Measurements from ENCODE around the gene CDKN1B. TPM values are rescaled to one million over a fixed set of nuclear protein-coding genes. Genes with fewer than 3 reads are reported as not detected.

Gene CDKN1B
- total RNA-seq, 1 experiment from 2014 or later = 38.7 TPM

- no peak for DNase-seq (ENCODE audit: low spot score)
- BruUV-seq (replicated peaks) = no TSS peak
- H3K9me3 ChIP-seq (ENCODE audit: low read depth, low read length, poor library complexity, severe bottlenecking) = no peaks in the 10 kb centered on the region
- H3K4me1 ChIP-seq (ENCODE audit: insufficient read depth, low read length, poor library complexity, severe bottlenecking) = peaks cover 3% of the 10 kb centered on the region
- POLR2A ChIA-PET (ENCODE audit: low non-redundant PET) = no interaction called here
- CTCF ChIA-PET = no interaction called here
- H3K27me3 ChIP-seq (replicated peaks; ENCODE audit: insufficient read depth, low read depth, low read length, poor library complexity) = no peaks in the 10 kb centered on the region
- no peak for TF ChIP-seq EZH2 (IDR thresholded peaks at IDR 0.05; ENCODE audit: borderline replicate concordance, low read depth, low read length, poor library complexity, severe bottlenecking)
- TF ChIP-seq, protein P1, sequence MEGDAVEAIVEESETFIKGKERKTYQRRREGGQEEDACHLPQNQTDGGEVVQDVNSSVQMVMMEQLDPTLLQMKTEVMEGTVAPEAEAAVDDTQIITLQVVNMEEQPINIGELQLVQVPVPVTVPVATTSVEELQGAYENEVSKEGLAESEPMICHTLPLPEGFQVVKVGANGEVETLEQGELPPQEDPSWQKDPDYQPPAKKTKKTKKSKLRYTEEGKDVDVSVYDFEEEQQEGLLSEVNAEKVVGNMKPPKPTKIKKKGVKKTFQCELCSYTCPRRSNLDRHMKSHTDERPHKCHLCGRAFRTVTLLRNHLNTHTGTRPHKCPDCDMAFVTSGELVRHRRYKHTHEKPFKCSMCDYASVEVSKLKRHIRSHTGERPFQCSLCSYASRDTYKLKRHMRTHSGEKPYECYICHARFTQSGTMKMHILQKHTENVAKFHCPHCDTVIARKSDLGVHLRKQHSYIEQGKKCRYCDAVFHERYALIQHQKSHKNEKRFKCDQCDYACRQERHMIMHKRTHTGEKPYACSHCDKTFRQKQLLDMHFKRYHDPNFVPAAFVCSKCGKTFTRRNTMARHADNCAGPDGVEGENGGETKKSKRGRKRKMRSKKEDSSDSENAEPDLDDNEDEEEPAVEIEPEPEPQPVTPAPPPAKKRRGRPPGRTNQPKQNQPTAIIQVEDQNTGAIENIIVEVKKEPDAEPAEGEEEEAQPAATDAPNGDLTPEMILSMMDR (conservative IDR thresholded peaks at IDR 0.05; ENCODE audit: low read depth, low read length) = no peak
- intact Hi-C loops (cut with micrococcal nuclease; ENCODE audit: unreplicated experiment) = no loop called here
- no peak overlapping the region for H3K27ac ChIP-seq (ENCODE audit: low read depth, low read length, poor library complexity, severe bottlenecking)
- H3K4me3 ChIP-seq (ENCODE audit: low read depth, low read length, poor library complexity, severe bottlenecking) = no peak overlapping the region
- H3K36me3 ChIP-seq (ENCODE audit: insufficient read depth, low read length, poor library complexity, severe bottlenecking) = no peaks in the 10 kb centered on the region
Observed at GRCh38 chr12:12691549-12691948, 25.6 kb upstream of the CDKN1B start.

DNA sequence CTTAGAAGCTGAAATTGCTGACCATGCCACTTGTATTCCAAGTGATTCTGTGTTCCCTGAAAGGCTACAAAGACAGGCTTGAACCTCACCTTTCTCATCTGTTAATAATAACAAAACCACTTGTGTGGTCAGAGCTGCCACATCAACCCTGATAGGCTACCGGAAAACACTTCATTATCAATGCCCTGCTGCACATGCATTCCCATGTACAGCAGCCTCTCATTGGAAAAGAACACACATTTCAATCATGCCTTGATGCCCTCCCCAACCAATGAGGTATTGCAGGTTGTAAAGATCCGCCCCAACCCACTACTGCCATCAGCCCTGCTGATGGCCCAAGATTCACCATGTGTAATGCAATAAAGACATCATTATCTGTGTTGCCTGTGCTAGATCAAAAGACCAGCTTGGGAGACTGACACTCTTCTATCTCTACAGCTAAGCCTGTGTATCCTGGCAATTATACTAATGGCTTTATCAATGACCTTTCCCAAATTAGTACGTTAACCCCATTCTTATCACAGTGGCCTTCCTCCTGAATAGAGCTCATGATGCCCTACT lies 24.0 kb upstream of the CDKN1B start:
- DNase-seq (ENCODE audit: low spot score) = no peak
- H3K4me3 ChIP-seq (ENCODE audit: low read depth, low read length, poor library complexity, severe bottlenecking) = no peak overlapping the region
- H3K36me3 ChIP-seq (ENCODE audit: insufficient read depth, low read length, poor library complexity, severe bottlenecking) = no peaks in the 10 kb centered on the region
- intact Hi-C loops (cut with micrococcal nuclease; ENCODE audit: unreplicated experiment) = no loop called here
- ChIA-PET POLR2A (ENCODE audit: low non-redundant PET) (no interaction called here), CTCF (no interaction called here)
- H3K27ac ChIP-seq (ENCODE audit: low read depth, low read length, poor library complexity, severe bottlenecking) = no peak overlapping the region
- TF ChIP-seq, protein P1 (conservative IDR thresholded peaks at IDR 0.05; ENCODE audit: low read depth, low read length) = no peak
- TF ChIP-seq EZH2 (IDR thresholded peaks at IDR 0.05; ENCODE audit: borderline replicate concordance, low read depth, low read length, poor library complexity, severe bottlenecking) = no peak
- H3K4me1 ChIP-seq (ENCODE audit: insufficient read depth, low read length, poor library complexity, severe bottlenecking) = peaks cover 9% of the 10 kb centered on the region
- BruUV-seq (replicated peaks) = no TSS peak
- H3K27me3 ChIP-seq (replicated peaks; ENCODE audit: insufficient read depth, low read depth, low read length, poor library complexity) = no peaks in the 10 kb centered on the region
- H3K9me3 ChIP-seq (ENCODE audit: low read depth, low read length, poor library complexity, severe bottlenecking) = no peaks in the 10 kb centered on the region

GRCh38 chr12:12696562-12697383 lies 20.4 kb upstream of the CDKN1B start:
- TF ChIP-seq, protein P1 (conservative IDR thresholded peaks at IDR 0.05; ENCODE audit: low read depth, low read length) = no peak
- no peak for TF ChIP-seq EZH2 (IDR thresholded peaks at IDR 0.05; ENCODE audit: borderline replicate concordance, low read depth, low read length, poor library complexity, severe bottlenecking)
- Histone ChIP-seq H3K4me1 (ENCODE audit: insufficient read depth, low read length, poor library complexity, severe bottlenecking) (peaks cover 9% of the 10 kb centered on the region), H3K9me3 (ENCODE audit: low read depth, low read length, poor library complexity, severe bottlenecking) (no peaks in the 10 kb centered on the region), H3K27ac (ENCODE audit: low read depth, low read length, poor library complexity, severe bottlenecking) (peak overlapping the region; percentile 88), H3K27me3 (replicated peaks; ENCODE audit: insufficient read depth, low read depth, low read length, poor library complexity) (no peaks in the 10 kb centered on the region), H3K36me3 (ENCODE audit: insufficient read depth, low read length, poor library complexity, severe bottlenecking) (no peaks in the 10 kb centered on the region), H3K4me3 (ENCODE audit: low read depth, low read length, poor library complexity, severe bottlenecking) (peak overlapping the region; percentile 54)
- ChIA-PET CTCF (interaction anchor here (0.7 kb wide), 1 partner anchor 121 kb away, joined by 4 read pairs; no protein-coding TSS in a partner anchor), POLR2A (ENCODE audit: low non-redundant PET) (no interaction called here)
- intact Hi-C loops (cut with micrococcal nuclease; ENCODE audit: unreplicated experiment) = no loop called here
- peak; percentile 90 for DNase-seq (ENCODE audit: low spot score)
- BruUV-seq (replicated peaks) = TSS peak; percentile 94
